ENCODE results near the gene XRCC1.

Gene XRCC1

DNA sequence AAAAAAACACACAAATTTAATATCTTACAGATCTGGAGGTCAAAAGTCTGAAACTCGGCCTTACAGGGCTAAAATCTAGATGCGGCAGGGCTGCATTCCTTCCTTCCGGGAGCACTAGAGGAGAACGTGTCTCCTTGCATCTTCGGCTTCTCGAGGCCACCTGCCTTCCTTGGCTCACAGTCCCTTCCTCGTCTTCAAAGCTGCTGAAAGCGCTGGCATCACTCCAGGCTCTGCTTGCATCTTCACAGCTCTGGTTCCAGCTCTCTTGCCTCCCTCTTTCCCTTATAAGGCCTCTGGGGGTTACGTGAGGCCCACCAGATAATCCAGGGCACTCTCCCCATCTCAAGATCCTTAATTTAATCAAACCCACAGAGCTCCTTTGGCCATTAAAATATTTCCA, 10.5 kb downstream of the XRCC1 start:
- no peaks in the 10 kb centered on the region for H3K27me3 ChIP-seq (replicated peaks; ENCODE audit: control insufficient read depth, insufficient read depth, low read length)
- H3K4me3 ChIP-seq (replicated peaks; ENCODE audit: low read depth, low read length) = no peak overlapping the region
- H3K36me3 ChIP-seq (ENCODE audit: control insufficient read depth, insufficient read depth, low read length) = peaks cover 8% of the 10 kb centered on the region
- DNase-seq (ENCODE audit: extremely low read depth, insufficient read length) = no peak
- TF ChIP-seq, protein P1, sequence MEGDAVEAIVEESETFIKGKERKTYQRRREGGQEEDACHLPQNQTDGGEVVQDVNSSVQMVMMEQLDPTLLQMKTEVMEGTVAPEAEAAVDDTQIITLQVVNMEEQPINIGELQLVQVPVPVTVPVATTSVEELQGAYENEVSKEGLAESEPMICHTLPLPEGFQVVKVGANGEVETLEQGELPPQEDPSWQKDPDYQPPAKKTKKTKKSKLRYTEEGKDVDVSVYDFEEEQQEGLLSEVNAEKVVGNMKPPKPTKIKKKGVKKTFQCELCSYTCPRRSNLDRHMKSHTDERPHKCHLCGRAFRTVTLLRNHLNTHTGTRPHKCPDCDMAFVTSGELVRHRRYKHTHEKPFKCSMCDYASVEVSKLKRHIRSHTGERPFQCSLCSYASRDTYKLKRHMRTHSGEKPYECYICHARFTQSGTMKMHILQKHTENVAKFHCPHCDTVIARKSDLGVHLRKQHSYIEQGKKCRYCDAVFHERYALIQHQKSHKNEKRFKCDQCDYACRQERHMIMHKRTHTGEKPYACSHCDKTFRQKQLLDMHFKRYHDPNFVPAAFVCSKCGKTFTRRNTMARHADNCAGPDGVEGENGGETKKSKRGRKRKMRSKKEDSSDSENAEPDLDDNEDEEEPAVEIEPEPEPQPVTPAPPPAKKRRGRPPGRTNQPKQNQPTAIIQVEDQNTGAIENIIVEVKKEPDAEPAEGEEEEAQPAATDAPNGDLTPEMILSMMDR (IDR thresholded peaks at IDR 0.05; ENCODE audit: insufficient read depth, low read length, poor library complexity, severe bottlenecking) = no peak

DNA sequence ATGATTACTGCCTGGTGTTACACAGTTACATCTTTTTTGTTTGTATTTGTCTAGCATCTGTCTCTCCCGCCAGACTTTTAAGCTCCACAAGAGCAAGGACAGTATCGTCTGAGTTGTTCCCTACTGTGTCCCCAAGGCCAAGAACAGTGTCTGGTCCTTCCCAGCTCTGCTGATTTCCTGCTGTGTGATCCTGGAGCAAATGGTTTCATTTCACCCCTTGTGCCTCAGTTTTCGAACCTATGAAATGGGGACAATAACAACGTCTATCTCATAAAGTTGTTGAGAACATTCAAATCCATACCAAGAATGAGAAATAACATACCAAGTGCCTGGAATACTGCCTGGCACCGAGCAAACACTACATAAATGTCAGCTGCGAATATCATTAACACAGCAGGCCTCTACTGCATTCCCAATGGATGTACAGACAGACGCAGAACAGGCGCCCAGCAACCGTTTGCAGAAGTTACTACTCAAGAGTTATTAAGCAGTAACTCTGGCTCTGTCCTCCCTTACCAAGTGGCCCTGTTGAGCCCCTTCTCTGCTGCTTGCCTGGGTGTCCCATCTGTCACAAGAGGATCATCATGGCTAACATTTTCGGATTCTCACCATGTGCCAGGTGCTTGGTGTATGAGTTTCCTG, 11.4 kb downstream of the XRCC1 start:
- H3K4me3 ChIP-seq (replicated peaks; ENCODE audit: low read depth, low read length) = no peak overlapping the region
- no peak for DNase-seq (ENCODE audit: extremely low read depth, insufficient read length)
- H3K27me3 ChIP-seq (replicated peaks; ENCODE audit: control insufficient read depth, insufficient read depth, low read length) = no peaks in the 10 kb centered on the region
- TF ChIP-seq, protein P1 (IDR thresholded peaks at IDR 0.05; ENCODE audit: insufficient read depth, low read length, poor library complexity, severe bottlenecking) = no peak
- H3K36me3 ChIP-seq (ENCODE audit: control insufficient read depth, insufficient read depth, low read length) = peaks cover 8% of the 10 kb centered on the region

DNA sequence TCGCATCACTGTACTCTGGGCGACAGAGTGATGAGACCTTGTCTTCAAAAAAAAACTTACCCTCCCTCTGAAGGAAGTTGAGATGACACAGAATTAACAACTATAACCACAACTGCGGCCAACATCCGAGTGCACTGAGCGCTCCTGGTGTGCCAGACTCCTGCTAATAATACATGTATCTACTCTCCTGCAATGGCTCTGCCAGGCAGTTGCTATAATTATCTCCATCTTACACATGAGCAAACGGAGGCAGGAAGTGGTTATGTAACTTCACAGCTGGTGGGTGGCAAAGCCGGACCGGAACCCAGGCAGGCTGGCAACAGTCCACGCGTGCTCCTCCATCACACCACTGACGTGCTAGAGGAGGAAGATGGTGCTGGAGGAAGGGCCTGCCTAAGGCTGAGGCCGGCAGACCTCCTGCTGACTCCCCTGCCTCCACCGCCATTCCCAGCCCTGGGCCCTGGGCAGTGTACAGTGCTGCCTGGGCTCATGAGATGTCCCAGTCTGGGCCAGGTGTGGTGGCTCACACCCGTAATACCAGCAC, 12.6 kb downstream of the XRCC1 start:
- peak; percentile 84 for DNase-seq (ENCODE audit: extremely low read depth, insufficient read length)
- no peaks in the 10 kb centered on the region for H3K27me3 ChIP-seq (replicated peaks; ENCODE audit: control insufficient read depth, insufficient read depth, low read length)
- TF ChIP-seq, protein P1 (IDR thresholded peaks at IDR 0.05; ENCODE audit: insufficient read depth, low read length, poor library complexity, severe bottlenecking) = no peak

DNA sequence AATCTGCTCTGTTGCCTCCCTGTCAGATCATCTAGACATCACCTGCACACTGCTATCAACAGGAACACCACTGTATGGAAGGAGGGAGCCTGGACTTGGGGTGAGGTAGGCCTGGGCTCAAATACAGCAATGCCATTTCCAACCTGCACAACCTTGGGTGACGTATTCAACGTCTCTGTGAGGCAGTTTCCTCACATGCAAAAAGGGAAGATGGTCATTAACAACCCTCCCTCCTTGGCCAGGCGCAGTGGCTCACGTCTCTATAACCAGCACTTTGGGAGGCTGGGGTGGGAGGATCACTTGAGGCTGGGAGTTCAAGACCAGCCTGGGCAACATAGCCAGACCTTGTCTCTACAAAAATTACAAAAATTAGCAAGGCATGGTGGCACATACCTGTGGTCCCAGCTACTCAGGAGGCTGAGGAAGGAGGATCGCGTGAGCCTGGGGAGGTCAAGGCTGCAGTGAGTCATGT, 13.1 kb downstream of the XRCC1 start:
- no peak for DNase-seq (ENCODE audit: extremely low read depth, insufficient read length)
- Histone ChIP-seq H3K36me3 (ENCODE audit: control insufficient read depth, insufficient read depth, low read length) (peaks cover 8% of the 10 kb centered on the region), H3K4me3 (replicated peaks; ENCODE audit: low read depth, low read length) (no peak overlapping the region), H3K27me3 (replicated peaks; ENCODE audit: control insufficient read depth, insufficient read depth, low read length) (no peaks in the 10 kb centered on the region)
- TF ChIP-seq, protein P1 (IDR thresholded peaks at IDR 0.05; ENCODE audit: insufficient read depth, low read length, poor library complexity, severe bottlenecking) = no peak

More for the DNA sequence above, 12.6 kb downstream of the XRCC1 start:
- H3K36me3 ChIP-seq (ENCODE audit: control insufficient read depth, insufficient read depth, low read length) = peaks cover 8% of the 10 kb centered on the region
- no peak overlapping the region for H3K4me3 ChIP-seq (replicated peaks; ENCODE audit: low read depth, low read length)

DNA sequence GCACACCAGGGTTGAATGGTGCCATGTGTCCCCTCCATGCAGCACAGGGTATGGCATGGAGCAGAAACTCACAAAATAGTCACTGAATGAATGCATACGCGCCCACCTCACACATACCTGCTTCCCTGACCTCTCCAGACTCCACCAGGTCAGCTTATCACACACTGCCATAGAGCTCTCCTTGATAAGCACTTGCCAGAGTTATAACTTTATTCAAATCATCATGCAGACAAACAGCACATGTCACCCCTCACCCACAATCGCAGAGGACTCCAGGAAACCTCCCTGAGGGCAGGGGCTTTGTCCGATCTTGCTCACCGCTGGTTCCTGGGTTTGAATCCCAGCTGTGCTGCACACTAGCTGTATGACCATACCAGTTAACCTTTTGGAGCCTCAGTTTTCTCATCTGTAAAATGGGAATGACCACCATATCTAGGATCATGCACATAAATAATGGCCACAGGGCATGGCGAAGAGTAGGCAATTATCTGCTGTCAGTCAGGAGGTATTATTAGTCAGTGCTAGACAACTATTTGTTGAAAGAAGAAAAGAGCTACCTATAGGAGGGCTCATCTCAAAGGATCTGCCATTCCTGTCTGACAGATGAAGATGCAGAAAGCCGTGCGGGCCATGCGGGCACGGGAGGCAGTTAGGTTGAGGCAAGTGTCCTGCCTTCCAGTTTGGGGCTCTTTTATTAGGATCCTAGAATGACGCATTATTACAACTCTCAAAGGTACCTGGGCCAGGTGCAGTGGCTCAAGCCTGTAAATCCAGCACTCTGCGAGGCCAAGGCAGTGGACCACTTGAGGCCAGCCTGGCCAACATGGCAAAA, 14.0 kb downstream of the XRCC1 start:
- no peak for DNase-seq (ENCODE audit: extremely low read depth, insufficient read length)
- Histone ChIP-seq H3K27me3 (replicated peaks; ENCODE audit: control insufficient read depth, insufficient read depth, low read length) (no peaks in the 10 kb centered on the region), H3K4me3 (replicated peaks; ENCODE audit: low read depth, low read length) (no peak overlapping the region), H3K36me3 (ENCODE audit: control insufficient read depth, insufficient read depth, low read length) (peaks cover 8% of the 10 kb centered on the region)
- TF ChIP-seq, protein P1 (IDR thresholded peaks at IDR 0.05; ENCODE audit: insufficient read depth, low read length, poor library complexity, severe bottlenecking) = no peak
